Hepatocyte (in vitro differentiated cells): Measurements from ENCODE around the gene TBC1D4.

Source experiments
- EZH2phosphoT487 ChIP-seq: fragments of 200-600 bp; sonication (generic); IDR thresholded peaks from one replicate; pipeline ENCODE4 v1.6.1; 2018; ENCODE audit warnings: antibody characterized with exemption, mild to moderate bottlenecking, low read depth, moderate library complexity; ENCODE audit not compliant: unreplicated experiment, severe bottlenecking
- TF ChIP-seq, protein P1 (sequence below): fragments of 200-600 bp; sonication (generic); IDR thresholded peaks from 2 replicates; pipeline ENCODE4 v1.5.1; 2016; ENCODE audit warnings: antibody characterized with exemption, mild to moderate bottlenecking; ENCODE audit not compliant: poor library complexity

DNA sequence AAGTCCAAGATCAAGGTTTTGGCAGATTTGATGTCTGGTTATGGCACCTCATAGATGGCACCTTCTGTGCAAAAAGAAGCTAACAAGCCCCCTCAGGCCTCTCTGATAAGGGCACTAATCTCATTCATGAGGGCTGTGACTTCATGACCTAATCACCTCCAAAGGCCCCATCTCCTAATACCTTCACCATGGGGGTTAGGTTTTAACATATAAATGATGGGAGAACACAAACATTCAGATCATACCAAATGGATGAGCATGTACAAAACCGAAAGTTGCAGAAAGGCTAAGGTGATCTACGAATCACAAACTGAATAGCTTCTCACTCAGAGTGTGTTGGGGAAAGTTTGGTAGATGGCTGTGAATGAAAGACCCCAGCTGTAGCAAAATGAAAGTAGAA, 217.4 kb downstream of the TBC1D4 start:
- TF ChIP-seq, protein P1, sequence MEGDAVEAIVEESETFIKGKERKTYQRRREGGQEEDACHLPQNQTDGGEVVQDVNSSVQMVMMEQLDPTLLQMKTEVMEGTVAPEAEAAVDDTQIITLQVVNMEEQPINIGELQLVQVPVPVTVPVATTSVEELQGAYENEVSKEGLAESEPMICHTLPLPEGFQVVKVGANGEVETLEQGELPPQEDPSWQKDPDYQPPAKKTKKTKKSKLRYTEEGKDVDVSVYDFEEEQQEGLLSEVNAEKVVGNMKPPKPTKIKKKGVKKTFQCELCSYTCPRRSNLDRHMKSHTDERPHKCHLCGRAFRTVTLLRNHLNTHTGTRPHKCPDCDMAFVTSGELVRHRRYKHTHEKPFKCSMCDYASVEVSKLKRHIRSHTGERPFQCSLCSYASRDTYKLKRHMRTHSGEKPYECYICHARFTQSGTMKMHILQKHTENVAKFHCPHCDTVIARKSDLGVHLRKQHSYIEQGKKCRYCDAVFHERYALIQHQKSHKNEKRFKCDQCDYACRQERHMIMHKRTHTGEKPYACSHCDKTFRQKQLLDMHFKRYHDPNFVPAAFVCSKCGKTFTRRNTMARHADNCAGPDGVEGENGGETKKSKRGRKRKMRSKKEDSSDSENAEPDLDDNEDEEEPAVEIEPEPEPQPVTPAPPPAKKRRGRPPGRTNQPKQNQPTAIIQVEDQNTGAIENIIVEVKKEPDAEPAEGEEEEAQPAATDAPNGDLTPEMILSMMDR, result no peak
- TF ChIP-seq EZH2phosphoT487, result no peak
